OCI-M1 (cell line): ENCODE results near the gene RBM15B.

ENCODE experiments used
- DNase-seq: peaks from one replicate; lab custom pipeline; 2025; lab: John Stamatoyannopoulos, UW

RBM15B gene

GRCh38 chr3:51445544-51446280 is 54.6 kb downstream of the RBM15B start:
- DNase-seq = no peak
